ENCODE data around the gene LMO1. TPM values are rescaled to one million over a fixed set of nuclear protein-coding genes. Genes with fewer than 3 reads are reported as not detected.

Gene LMO1
- total RNA-seq, 1 experiment from 2014 or later = 0.27 TPM

- no peaks in the 10 kb centered on the region for H3K9me3 ChIP-seq (ENCODE audit: control insufficient read depth in 1 of 2, insufficient read depth in 1 of 2, low read depth in 1 of 2, low read length in 2 of 2)
- H3K9ac ChIP-seq (ENCODE audit: low read length) = no peak overlapping the region
- TF ChIP-seq RAD21 (IDR thresholded peaks at IDR 0.05; ENCODE audit: low read depth) (peak; percentile 66), EZH2 (IDR thresholded peaks at IDR 0.05) (no peak), ATF3 (IDR thresholded peaks at IDR 0.05) (no peak), CTCF (IDR thresholded peaks at IDR 0.05 in 2 of 3, conservative IDR thresholded peaks at IDR 0.05 in 1 of 3; ENCODE audit: borderline replicate concordance in 1 of 3, insufficient read depth in 1 of 3, low read depth in 2 of 3, low read length in 2 of 3) (peak; percentile 29 to 34 (median 34); a peak in 4 of 6 replicates)
- H3K36me3 ChIP-seq (ENCODE audit: control insufficient read depth in 1 of 2, insufficient read depth in 2 of 2, low read length in 2 of 2) = no peaks in the 10 kb centered on the region
- H3K4me3 ChIP-seq (replicated peaks in 1 of 2; ENCODE audit: low read depth in 1 of 2, low read length in 2 of 2) = no peak overlapping the region
- no peak overlapping the region for H3K27ac ChIP-seq (ENCODE audit: low read depth, low read length)
- ATAC-seq = peak; percentile 69
- CTCF ChIA-PET = interaction anchor here (1.3 kb wide), 1 partner anchor 9 kb away, joined by 3 read pairs; no protein-coding TSS in a partner anchor
- H3K9me2 ChIP-seq (ENCODE audit: insufficient read depth) = no peaks in the 10 kb centered on the region
- BruUV-seq (replicated peaks) = no TSS peak
- H2AFZ ChIP-seq (ENCODE audit: low read depth, low read length, poor library complexity, severe bottlenecking) = no peak overlapping the region
- H3K4me2 ChIP-seq (ENCODE audit: low read length) = no peak overlapping the region
- RAD21 ChIA-PET (ENCODE audit: low non-redundant PET in 1 of 2, low total read pairs in 2 of 2, uncharacterized antibody in 2 of 2, unreplicated experiment in 2 of 2) = no interaction called here
- H4K20me1 ChIP-seq (ENCODE audit: insufficient read depth) = no peaks in the 10 kb centered on the region
- H3K79me2 ChIP-seq (ENCODE audit: insufficient read depth, low read length) = no peaks in the 10 kb centered on the region
- H3K27me3 ChIP-seq (ENCODE audit: insufficient read depth, low read length) = no peaks in the 10 kb centered on the region
- no peak for DNase-seq (ENCODE audit: low read depth, low spot score)
- intact Hi-C loops (cut with micrococcal nuclease) = loop anchor here (1.0 kb wide), 1 partner anchor 85 kb away; no protein-coding TSS in a partner anchor
- POLR2A ChIA-PET = no interaction called here
- no peaks in the 10 kb centered on the region for H3K4me1 ChIP-seq (ENCODE audit: control insufficient read depth in 1 of 2, insufficient read depth in 2 of 2, low read length in 2 of 2)
These were observed 46.2 kb upstream of the LMO1 start for GRCh38 chr11:8309862-8310261.

- ATAC-seq (no peak), DNase-seq (ENCODE audit: low read depth, low spot score) (no peak)
- no peaks in the 10 kb centered on the region for H3K27me3 ChIP-seq (ENCODE audit: insufficient read depth, low read length)
- no peak overlapping the region for H3K9ac ChIP-seq (ENCODE audit: low read length)
- intact Hi-C loops (cut with micrococcal nuclease) = no loop called here
- RAD21 ChIA-PET (ENCODE audit: low non-redundant PET in 1 of 2, low total read pairs in 2 of 2, uncharacterized antibody in 2 of 2, unreplicated experiment in 2 of 2) = no interaction called here
- H3K9me3 ChIP-seq (ENCODE audit: control insufficient read depth in 1 of 2, insufficient read depth in 1 of 2, low read depth in 1 of 2, low read length in 2 of 2) = no peaks in the 10 kb centered on the region
- H2AFZ ChIP-seq (ENCODE audit: low read depth, low read length, poor library complexity, severe bottlenecking) = no peak overlapping the region
- CTCF ChIA-PET = interaction anchor here (1.3 kb wide), 1 partner anchor 9 kb away, joined by 3 read pairs; no protein-coding TSS in a partner anchor
- POLR2A ChIA-PET = no interaction called here
- H3K36me3 ChIP-seq (ENCODE audit: control insufficient read depth in 1 of 2, insufficient read depth in 2 of 2, low read length in 2 of 2) = no peaks in the 10 kb centered on the region
- H3K4me2 ChIP-seq (ENCODE audit: low read length) = no peak overlapping the region
- H3K4me3 ChIP-seq (replicated peaks in 1 of 2; ENCODE audit: low read depth in 1 of 2, low read length in 2 of 2) = no peak overlapping the region
- no peaks in the 10 kb centered on the region for H3K79me2 ChIP-seq (ENCODE audit: insufficient read depth, low read length)
- no peaks in the 10 kb centered on the region for H4K20me1 ChIP-seq (ENCODE audit: insufficient read depth)
- no peak overlapping the region for H3K27ac ChIP-seq (ENCODE audit: low read depth, low read length)
- no peaks in the 10 kb centered on the region for H3K4me1 ChIP-seq (ENCODE audit: control insufficient read depth in 1 of 2, insufficient read depth in 2 of 2, low read length in 2 of 2)
- no TSS peak for BruUV-seq (replicated peaks)
- no peaks in the 10 kb centered on the region for H3K9me2 ChIP-seq (ENCODE audit: insufficient read depth)
- TF ChIP-seq TCF7L2 (IDR thresholded peaks at IDR 0.05; ENCODE audit: borderline replicate concordance, extremely low read depth, insufficient read depth, insufficient read length) (no peak), ZFX (IDR thresholded peaks at IDR 0.05) (no peak), EZH2phosphoT487 (IDR thresholded peaks at IDR 0.05; ENCODE audit: borderline replicate concordance) (no peak), RAD21 (IDR thresholded peaks at IDR 0.05; ENCODE audit: low read depth) (no peak), EZH2 (IDR thresholded peaks at IDR 0.05) (no peak), SRF (IDR thresholded peaks at IDR 0.05; ENCODE audit: low read depth) (no peak), EGR1 (IDR thresholded peaks at IDR 0.05; ENCODE audit: low read depth) (no peak), REST (IDR thresholded peaks at IDR 0.05; ENCODE audit: low read depth) (no peak), CTCF (IDR thresholded peaks at IDR 0.05 in 2 of 3, conservative IDR thresholded peaks at IDR 0.05 in 1 of 3; ENCODE audit: borderline replicate concordance in 1 of 3, insufficient read depth in 1 of 3, low read depth in 2 of 3, low read length in 2 of 3) (no peak), POLR2AphosphoS5 (IDR thresholded peaks at IDR 0.05; ENCODE audit: low read depth, low read length) (no peak)
These were observed 45.6 kb upstream of the LMO1 start for GRCh38 chr11:8309311-8309710.

Measured in HCT116 (cell line).